Esophagus muscularis mucosa (tissue), 2 donors: ENCODE results near the gene ZBP1.

Experiments used
- POLR2A ChIP-seq: fragments of 450-650 bp; IDR thresholded peaks from one replicate; pipeline ENCODE4 v1.6.1; 2017; ENCODE audit warnings: antibody characterized with exemption, moderate library complexity, mild to moderate bottlenecking, low read depth
- POLR2AphosphoS5 ChIP-seq, 2 donors: sonication (generic); formaldehyde crosslinking; IDR thresholded peaks; one replicate each; pipeline ENCODE4 v1.6.1; 2017; ENCODE audit warnings: antibody characterized with exemption in 2 of 2

GRCh38 chr20:57625181-57625958 is 5.1 kb upstream of the ZBP1 start:
- TF ChIP-seq POLR2AphosphoS5 (IDR thresholded peaks at IDR 0.05), result no peak
- TF ChIP-seq POLR2A, result no peak
